SK-N-SH treated with all-trans-retinoic acid at 6 μM for 48 hours (cell line): Measurements from ENCODE around the gene STIP1.

Source experiments
- ATAC-seq: fragments of 200-7000 bp; cut with Tn5 transposase; 3 replicates; pipeline ENCODE4 v1.9.1; 2020; ENCODE audit warnings: mild to moderate bottlenecking, moderate library complexity
- ARNTL ChIP-seq: fragments of 450-650 bp; formaldehyde crosslinking; IDR thresholded peaks from 2 replicates; pipeline ENCODE4 v1.5.0; 2020; ENCODE audit warnings: low read depth, mild to moderate bottlenecking, moderate library complexity, borderline replicate concordance
- BACH2 ChIP-seq: fragments of 250-450 bp; sonication (Bioruptor Pico); IDR thresholded peaks from 2 replicates; pipeline ENCODE4 v1.9.0; 2021; ENCODE audit warnings: mild to moderate bottlenecking, borderline replicate concordance
- CSDC2 ChIP-seq: fragments of 250-450 bp; sonication (Bioruptor Pico); IDR thresholded peaks from 2 replicates; pipeline ENCODE4 v1.5.0; 2020; ENCODE audit warnings: mild to moderate bottlenecking, moderate library complexity
- CSRNP3 ChIP-seq: fragments of 250-450 bp; sonication (Bioruptor Pico); IDR thresholded peaks from 2 replicates; pipeline ENCODE4 v1.5.1; 2021; ENCODE audit warnings: mild to moderate bottlenecking, moderate library complexity
- ESRRG ChIP-seq: fragments of 250-450 bp; sonication (Bioruptor Pico); IDR thresholded peaks from 2 replicates; pipeline ENCODE4 v1.6.1; 2021; ENCODE audit warnings: mild to moderate bottlenecking
- GLIS3 ChIP-seq: fragments of 250-450 bp; sonication (Bioruptor Pico); IDR thresholded peaks from 2 replicates; pipeline ENCODE4 v1.5.0; 2020; ENCODE audit warnings: mild to moderate bottlenecking, moderate library complexity
- ISL1 ChIP-seq: fragments of 250-450 bp; sonication (Bioruptor Pico); IDR thresholded peaks from 2 replicates; pipeline ENCODE4 v2.1.2; 2022; ENCODE audit warnings: mild to moderate bottlenecking, moderate library complexity
- OSR1 ChIP-seq: fragments of 250-450 bp; sonication (Bioruptor Pico); IDR thresholded peaks from 2 replicates; pipeline ENCODE4 v1.8.0; 2022; ENCODE audit warnings: moderate library complexity, mild to moderate bottlenecking, inconsistent platforms
- SNAI2 ChIP-seq: fragments of 250-450 bp; sonication (Bioruptor Pico); IDR thresholded peaks from 2 replicates; pipeline ENCODE4 v1.5.0; 2020; ENCODE audit warnings: mild to moderate bottlenecking, moderate library complexity
- TOX ChIP-seq: fragments of 250-450 bp; sonication (Bioruptor Pico); IDR thresholded peaks from 2 replicates; pipeline ENCODE4 v1.8.0; 2021; ENCODE audit warnings: mild to moderate bottlenecking, moderate library complexity, borderline replicate concordance
- ZC3H10 ChIP-seq: fragments of 250-450 bp; sonication (Bioruptor Pico); IDR thresholded peaks from 2 replicates; pipeline ENCODE4 v1.5.1; 2021; ENCODE audit warnings: mild to moderate bottlenecking, moderate library complexity
- ZFP3 ChIP-seq: fragments of 250-450 bp; sonication (Bioruptor Pico); IDR thresholded peaks from 2 replicates; pipeline ENCODE4 v1.5.0; 2020; ENCODE audit warnings: mild to moderate bottlenecking, moderate library complexity
- ZFP30 ChIP-seq: fragments of 450-650 bp; formaldehyde crosslinking; IDR thresholded peaks from 2 replicates; pipeline ENCODE4 v1.5.0; 2022; ENCODE audit warnings: mild to moderate bottlenecking, moderate library complexity
- ZNF565 ChIP-seq: fragments of 450-650 bp; formaldehyde crosslinking; conservative IDR thresholded peaks from 2 replicates; pipeline ENCODE4 v1.5.0; 2020; ENCODE audit warnings: low read depth, mild to moderate bottlenecking, moderate library complexity
- ZNF70 ChIP-seq: fragments of 450-650 bp; formaldehyde crosslinking; IDR thresholded peaks from 2 replicates; pipeline ENCODE4 v1.5.0; 2020; ENCODE audit warnings: mild to moderate bottlenecking, moderate library complexity
- ZNF8 ChIP-seq: fragments of 450-650 bp; formaldehyde crosslinking; IDR thresholded peaks from 2 replicates; pipeline ENCODE4 v1.5.0; 2020; ENCODE audit warnings: mild to moderate bottlenecking, moderate library complexity
- TF ChIP-seq, protein P1 (sequence below): fragments of 250-450 bp; sonication (Bioruptor Pico); IDR thresholded peaks from 2 replicates; pipeline ENCODE4 v1.8.0; 2021; ENCODE audit warnings: low read depth, mild to moderate bottlenecking, moderate library complexity, borderline replicate concordance
- TF ChIP-seq, protein P2 (sequence below): fragments of 250-450 bp; sonication (Bioruptor Pico); IDR thresholded peaks from 2 replicates; pipeline ENCODE4 v1.5.0; 2020; ENCODE audit warnings: mild to moderate bottlenecking, moderate library complexity

Gene STIP1

DNA sequence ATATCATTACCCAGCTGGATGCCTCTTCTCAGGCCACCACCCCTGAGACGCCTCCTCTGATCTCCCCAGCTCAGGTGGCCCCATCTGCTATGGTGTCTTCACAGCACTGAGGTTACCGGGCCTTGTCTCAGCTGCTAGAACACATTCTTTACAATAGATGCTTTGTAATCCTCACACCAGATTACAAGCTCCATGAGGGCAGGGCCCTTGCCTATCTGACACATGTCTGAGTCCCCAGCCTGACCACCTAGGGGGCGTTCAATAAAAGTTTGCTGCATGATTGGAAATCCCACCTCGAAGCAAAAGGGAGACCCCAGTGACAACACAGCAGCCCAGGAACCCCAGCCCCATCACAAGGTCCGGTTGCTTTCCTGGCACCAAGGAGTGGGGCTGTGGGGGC, 22.0 kb upstream of the STIP1 start:
- TF ChIP-seq, protein P1, sequence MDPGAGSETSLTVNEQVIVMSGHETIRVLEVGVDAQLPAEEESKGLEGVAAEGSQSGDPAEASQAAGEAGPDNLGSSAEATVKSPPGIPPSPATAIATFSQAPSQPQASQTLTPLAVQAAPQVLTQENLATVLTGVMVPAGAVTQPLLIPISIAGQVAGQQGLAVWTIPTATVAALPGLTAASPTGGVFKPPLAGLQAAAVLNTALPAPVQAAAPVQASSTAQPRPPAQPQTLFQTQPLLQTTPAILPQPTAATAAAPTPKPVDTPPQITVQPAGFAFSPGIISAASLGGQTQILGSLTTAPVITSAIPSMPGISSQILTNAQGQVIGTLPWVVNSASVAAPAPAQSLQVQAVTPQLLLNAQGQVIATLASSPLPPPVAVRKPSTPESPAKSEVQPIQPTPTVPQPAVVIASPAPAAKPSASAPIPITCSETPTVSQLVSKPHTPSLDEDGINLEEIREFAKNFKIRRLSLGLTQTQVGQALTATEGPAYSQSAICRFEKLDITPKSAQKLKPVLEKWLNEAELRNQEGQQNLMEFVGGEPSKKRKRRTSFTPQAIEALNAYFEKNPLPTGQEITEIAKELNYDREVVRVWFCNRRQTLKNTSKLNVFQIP (CRISPR knock-in tag): no peak
- TF ChIP-seq ARNTL (CRISPR knock-in tag): no peak
- no peak for TF ChIP-seq ISL1 (CRISPR knock-in tag)
- TF ChIP-seq OSR1 (CRISPR knock-in tag): no peak
- TF ChIP-seq CSDC2 (CRISPR knock-in tag): no peak
- no peak for TF ChIP-seq BACH2
- no peak for ATAC-seq

DNA sequence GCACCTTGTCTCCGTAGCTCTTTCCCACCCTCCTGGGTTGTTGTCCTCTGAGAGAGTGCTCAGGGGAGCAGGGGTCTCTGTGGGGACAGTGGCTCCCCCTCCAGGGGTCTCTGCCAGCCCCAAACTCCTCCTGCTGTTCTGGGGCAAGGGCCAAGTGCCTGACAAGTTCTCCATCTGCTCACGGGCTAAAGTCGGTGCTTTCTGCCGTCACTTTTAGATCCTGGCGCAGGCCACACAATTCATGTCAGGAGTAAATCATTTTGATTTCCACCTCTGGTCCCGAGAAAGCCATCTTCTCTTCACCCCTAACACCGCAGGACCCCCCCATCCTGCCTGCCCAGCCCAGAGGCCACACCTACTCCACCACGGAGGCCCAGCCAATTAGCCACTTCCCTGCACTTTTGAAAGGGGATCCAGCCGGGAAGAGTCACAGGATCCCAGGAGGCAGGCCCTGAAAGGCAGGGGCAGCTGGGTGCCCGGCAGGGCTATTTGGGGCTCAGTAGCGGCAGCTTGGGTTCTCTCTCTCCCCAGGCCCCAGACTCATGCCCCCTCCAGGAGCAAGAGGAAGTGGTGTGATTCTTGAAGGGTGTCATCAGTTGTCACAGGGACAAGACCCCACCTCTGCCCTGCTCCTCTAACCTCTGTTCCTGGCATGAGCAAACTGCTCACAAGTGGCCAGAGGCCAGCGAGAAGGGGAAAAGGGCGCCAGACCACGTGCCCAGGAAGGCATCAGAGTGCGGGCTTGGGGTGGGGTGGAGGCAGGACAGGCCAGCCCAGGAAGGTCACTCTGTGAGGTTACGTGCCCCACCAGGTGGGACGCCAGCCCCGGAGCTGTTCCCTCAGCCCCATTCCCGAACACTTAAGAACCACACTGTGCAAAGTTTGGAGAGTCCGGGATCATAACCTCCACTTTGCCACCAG, 21.3 kb upstream of the STIP1 start:
- 0 out of 3 replicates have a peak, but pooled peaks have one; percentile 1 for ATAC-seq
- TF ChIP-seq CSRNP3 (CRISPR knock-in tag) (no peak), GLIS3 (no peak), ESRRG (CRISPR knock-in tag) (no peak), CSDC2 (CRISPR knock-in tag) (no peak), SNAI2 (no peak), ZFP30 (CRISPR knock-in tag) (no peak), ZNF70 (no peak), TOX (CRISPR knock-in tag) (no peak), ZC3H10 (CRISPR knock-in tag) (no peak), BACH2 (no peak), ZNF8 (no peak)
- TF ChIP-seq, protein P2, sequence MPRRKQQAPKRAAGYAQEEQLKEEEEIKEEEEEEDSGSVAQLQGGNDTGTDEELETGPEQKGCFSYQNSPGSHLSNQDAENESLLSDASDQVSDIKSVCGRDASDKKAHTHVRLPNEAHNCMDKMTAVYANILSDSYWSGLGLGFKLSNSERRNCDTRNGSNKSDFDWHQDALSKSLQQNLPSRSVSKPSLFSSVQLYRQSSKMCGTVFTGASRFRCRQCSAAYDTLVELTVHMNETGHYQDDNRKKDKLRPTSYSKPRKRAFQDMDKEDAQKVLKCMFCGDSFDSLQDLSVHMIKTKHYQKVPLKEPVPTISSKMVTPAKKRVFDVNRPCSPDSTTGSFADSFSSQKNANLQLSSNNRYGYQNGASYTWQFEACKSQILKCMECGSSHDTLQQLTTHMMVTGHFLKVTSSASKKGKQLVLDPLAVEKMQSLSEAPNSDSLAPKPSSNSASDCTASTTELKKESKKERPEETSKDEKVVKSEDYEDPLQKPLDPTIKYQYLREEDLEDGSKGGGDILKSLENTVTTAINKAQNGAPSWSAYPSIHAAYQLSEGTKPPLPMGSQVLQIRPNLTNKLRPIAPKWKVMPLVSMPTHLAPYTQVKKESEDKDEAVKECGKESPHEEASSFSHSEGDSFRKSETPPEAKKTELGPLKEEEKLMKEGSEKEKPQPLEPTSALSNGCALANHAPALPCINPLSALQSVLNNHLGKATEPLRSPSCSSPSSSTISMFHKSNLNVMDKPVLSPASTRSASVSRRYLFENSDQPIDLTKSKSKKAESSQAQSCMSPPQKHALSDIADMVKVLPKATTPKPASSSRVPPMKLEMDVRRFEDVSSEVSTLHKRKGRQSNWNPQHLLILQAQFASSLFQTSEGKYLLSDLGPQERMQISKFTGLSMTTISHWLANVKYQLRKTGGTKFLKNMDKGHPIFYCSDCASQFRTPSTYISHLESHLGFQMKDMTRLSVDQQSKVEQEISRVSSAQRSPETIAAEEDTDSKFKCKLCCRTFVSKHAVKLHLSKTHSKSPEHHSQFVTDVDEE (CRISPR knock-in tag): no peak
- TF ChIP-seq, all 23 proteins: peak for 0

GRCh38 chr11:64165481-64165841, 20.5 kb upstream of the STIP1 start:
- TF ChIP-seq, protein P1 (CRISPR knock-in tag): no peak
- TF ChIP-seq ZFP30 (CRISPR knock-in tag) (no peak), SNAI2 (no peak)
- ATAC-seq: peak; percentile 38

DNA sequence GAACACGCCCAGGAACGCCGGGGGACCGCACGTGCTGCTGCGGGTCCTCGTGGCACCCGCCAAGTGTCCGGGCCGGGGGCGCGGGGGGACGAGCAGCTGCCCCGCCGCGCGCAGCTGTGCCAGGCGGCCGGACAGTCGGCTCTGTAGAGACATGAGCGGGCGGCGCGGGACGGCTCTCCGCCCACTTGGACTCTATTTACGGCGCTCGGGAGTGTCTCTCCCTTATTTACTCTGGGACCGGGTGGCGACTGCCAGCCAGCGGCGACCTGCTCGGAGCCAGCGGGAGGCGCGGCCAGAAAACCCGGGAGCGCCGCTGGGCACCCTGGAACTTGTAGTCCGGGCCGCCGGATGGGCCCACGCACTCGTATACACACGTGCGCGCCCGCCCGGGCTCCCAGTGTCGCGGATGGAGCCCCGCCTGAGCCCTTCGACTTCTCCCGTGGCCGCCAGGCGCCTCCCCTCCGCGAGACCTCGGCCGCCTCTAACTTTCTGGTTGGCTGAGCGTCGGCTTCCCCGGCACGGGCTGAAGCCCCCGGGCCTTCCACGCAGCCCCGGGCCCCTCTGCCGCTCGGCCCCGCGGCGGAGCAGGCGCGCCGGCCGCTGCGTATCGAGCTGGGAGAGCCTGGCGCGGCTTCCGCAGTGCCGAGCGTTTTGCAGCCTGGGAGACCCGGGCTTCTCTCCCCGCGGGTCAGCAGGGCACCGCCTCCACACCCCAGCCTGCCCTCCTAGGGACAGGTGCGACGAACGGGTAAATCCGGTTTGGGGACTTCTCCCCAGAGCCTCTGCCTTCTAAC, 19.9 kb upstream of the STIP1 start, which contains the start of gene MACROD1:
Gene MACROD1, minus strand, starts transcription at position 272 of the 794 bp plus-strand sequence. Its CDS starts 119 bp downstream, at position 153.
- ATAC-seq: peak; percentile 94
- TF ChIP-seq GLIS3 (0 out of 2 replicates have a peak, but pooled peaks have one; percentile 61), ZNF565 (no peak), ZFP3 (peak; percentile 100)
